SK-N-SH treated with all-trans-retinoic acid at 6 μM for 48 hours (cell line): Measurements from ENCODE around the gene WNT7A.

ENCODE experiments used
- CREB5 ChIP-seq: fragments of 250-450 bp; sonication (Bioruptor Pico); IDR thresholded peaks from 2 replicates; pipeline ENCODE4 v1.5.1; 2020; ENCODE audit warnings: low read depth, mild to moderate bottlenecking, moderate library complexity
- PATZ1 ChIP-seq: fragments of 250-450 bp; sonication (Bioruptor Pico); IDR thresholded peaks from 2 replicates; pipeline ENCODE4 v1.8.0; 2020; ENCODE audit warnings: mild to moderate bottlenecking, moderate library complexity, borderline replicate concordance
- PPARA ChIP-seq: fragments of 250-450 bp; sonication (Bioruptor Pico); IDR thresholded peaks from 2 replicates; pipeline ENCODE4 v1.5.0; 2020; ENCODE audit warnings: mild to moderate bottlenecking, borderline replicate concordance
- TSHZ2 ChIP-seq: fragments of 250-450 bp; sonication (Bioruptor Pico); IDR thresholded peaks from 2 replicates; pipeline ENCODE4 v1.5.0; 2020; ENCODE audit warnings: mild to moderate bottlenecking, moderate library complexity
- ZNF565 ChIP-seq: fragments of 450-650 bp; formaldehyde crosslinking; conservative IDR thresholded peaks from 2 replicates; pipeline ENCODE4 v1.5.0; 2020; ENCODE audit warnings: low read depth, mild to moderate bottlenecking, moderate library complexity

GRCh38 chr3:13873818-13874217 lies 6.1 kb downstream of the WNT7A start:
- TF ChIP-seq PPARA, result no peak
- TF ChIP-seq ZNF565 (CRISPR knock-in tag), result no peak
- TF ChIP-seq PATZ1 (CRISPR knock-in tag), result no peak
- no peak for TF ChIP-seq CREB5 (CRISPR knock-in tag)
- no peak for TF ChIP-seq TSHZ2 (CRISPR knock-in tag)
